Measurements from ENCODE around the gene CSTPP1. TPM values are rescaled to one million over a fixed set of nuclear protein-coding genes. Genes with fewer than 3 reads are reported as not detected.
"Not testable (repeated sequence)": the region's sequence is repeated elsewhere in the genome, so short reads cannot be mapped to it uniquely, and the experiment has no call there.

CSTPP1 gene
- total RNA-seq, 1 donor from 2014 or later, result 13.2 TPM

DNA sequence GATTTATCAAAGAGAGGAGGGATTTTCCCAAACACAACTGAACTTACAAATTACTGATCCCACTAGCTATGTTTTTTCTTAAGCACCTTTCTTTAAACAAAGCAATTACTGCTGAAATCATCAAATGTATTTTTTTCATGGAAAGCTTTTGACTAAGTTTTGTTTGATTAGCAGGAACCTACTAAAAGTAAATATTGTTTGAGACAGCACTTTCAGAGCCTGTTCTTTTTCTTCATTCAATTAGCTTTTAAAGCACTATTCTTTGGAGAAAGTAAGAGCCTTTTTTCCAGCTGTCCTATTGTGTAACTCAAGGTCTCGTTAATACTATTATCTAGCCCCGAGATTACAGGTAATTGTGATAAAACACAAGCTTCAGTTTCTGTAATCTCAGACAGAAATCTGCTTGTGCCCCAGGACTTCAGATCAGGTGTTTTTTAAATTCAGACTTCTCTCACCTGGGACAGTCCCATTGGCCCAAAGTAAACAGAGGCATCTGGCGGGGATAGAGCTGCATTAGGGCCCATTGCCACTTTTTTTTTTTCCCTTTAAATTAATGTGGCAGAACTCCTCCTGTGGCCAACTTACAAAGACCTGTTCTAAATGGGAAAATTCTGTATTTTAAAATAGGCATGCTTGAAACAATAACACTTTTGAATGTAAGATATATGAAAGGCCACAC, 11.0 kb downstream of the CSTPP1 start:
- intact Hi-C loops (cut with DNase I), result no loop called here
- DNase-seq (ENCODE audit: low spot score), result no peak

DNA sequence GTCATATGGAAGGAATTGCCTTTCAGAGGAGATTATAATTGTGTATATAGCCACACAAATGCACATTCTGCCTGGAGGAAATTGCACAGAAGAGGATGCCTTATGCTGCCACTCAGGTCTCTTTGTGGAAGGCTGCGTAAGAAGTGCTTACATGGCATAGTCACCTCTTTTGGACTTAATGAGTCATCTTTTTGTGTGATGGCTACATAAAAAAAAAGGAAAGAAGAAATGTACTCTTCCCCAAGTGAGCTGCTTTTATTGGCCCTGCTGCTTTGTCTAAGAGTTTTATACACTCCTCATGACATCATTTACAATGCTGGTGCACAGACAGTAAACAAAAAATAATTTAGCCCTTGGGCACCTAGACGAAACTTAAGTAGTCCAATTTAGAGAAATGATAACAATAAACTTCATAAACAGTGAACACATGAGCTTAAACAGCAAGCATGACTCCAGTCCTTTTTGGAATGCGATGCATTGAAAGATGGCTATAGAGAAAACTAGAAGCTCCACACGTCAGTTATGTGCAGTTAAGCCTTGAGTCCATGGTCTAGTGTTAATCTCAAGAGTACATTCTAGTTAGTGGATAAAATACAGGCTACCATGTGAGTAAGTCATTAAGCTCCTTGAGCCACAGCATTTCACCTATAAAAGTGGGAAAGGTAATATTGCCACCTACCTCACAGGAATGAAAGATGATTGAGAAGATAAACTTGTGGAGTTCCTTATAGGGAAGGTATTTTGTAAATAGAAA, 12.0 kb downstream of the CSTPP1 start:
- intact Hi-C loops (cut with DNase I), result no loop called here
- no peak for DNase-seq (ENCODE audit: low spot score)

DNA sequence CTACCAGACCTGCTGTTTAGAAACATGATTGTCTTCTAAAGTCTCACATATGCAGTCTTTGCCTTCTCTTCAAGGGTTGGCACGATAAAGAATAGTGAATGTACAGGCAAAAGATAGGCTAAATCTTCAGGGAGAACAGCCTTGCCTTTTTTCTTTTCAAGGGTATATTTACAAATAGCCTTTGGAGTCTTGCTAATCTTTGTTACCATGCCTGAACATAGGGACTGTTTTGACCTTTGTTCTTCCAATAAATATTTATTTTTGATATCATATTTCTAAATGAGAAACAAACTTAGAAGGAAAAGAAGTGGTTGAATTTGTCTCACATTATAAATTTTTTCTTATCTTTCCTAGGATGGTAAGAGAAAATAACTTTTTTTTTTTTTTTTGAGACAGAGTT, 12.7 kb downstream of the CSTPP1 start:
- no peak for DNase-seq (ENCODE audit: low spot score)
- intact Hi-C loops (cut with DNase I), result no loop called here

DNA sequence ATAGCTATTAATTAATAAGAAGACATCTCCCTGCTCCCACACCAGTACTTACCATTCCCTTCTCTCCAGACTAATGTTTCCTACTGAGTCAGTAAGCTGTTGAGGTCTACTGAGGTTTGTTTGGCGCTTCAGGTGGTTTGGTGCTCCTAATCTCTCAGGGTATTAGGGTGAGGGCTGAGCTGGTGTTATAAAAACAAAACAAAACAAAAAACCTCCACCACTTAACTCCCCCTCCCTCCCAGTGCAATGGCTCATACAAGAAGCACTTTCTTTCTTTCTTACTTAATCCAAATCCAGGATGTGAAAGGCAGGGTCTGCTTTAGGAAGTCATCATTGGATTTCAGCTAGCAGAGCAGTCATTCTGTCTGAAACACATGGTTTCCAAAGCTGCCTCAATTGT, 15.3 kb downstream of the CSTPP1 start:
- no peak for DNase-seq (ENCODE audit: low spot score)
- intact Hi-C loops (cut with DNase I), result no loop called here

DNA sequence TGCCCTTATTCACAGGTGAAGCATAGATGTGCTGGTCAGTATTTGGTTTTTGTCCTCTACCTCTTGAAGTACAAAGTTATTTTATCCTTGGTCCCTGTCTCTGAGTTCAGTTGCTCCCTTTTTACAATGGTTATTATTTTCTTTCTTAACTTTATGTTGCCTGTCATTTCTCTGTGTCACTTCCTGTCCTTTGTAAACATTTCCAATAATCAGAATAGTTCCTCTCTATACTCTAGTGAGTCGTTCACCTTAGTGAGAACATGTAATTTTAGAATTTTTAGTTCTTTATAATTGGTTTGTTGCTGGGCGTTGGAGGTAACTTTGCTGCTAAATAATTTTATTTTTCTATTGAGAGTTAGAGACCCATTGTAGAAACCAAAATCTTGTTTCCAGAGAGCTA, 16.0 kb downstream of the CSTPP1 start:
- intact Hi-C loops (cut with DNase I), result no loop called here
- no peak for DNase-seq (ENCODE audit: low spot score)

DNA sequence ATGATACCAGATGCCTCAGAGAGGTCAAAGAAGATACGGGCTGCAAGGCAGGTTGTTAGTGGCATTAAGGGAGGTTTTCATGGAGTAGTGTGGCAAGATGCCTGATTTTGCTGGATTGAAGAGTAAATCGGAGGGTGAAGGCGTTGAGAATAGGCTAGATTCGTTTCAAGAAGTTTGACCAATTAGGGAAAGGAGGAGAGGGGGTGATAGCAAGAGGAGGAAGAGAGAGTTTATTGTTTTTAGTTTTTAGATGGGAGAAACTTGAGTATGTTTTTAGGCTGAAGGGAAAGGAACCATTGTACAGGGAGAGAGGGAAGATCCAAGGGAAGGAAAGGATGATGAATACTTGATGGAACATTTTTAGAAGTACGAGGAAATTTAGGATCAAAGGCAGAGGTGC, 16.5 kb downstream of the CSTPP1 start:
- DNase-seq (ENCODE audit: low spot score), result no peak
- intact Hi-C loops (cut with DNase I), result no loop called here

DNA sequence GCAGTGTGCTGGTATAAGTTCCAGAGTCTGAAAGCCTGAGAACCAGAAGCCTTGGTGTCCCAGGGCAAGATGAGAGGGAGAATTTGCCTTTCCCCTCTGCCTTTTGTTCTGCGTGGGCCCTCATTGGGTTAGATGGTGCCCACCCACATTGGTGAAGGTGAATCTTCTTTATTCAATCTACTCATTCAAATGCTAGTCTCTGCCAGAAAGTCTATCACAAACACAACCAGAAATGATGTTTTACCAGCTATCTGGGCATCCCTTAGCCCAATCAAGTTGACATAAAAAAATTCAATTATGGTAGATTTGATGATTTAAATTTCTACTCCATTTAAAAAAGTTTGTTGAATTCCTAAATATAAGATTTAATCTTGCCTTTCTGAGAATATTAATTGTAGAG, 22.2 kb downstream of the CSTPP1 start:
- DNase-seq (ENCODE audit: low spot score), result no peak
- intact Hi-C loops (cut with DNase I), result no loop called here

DNA sequence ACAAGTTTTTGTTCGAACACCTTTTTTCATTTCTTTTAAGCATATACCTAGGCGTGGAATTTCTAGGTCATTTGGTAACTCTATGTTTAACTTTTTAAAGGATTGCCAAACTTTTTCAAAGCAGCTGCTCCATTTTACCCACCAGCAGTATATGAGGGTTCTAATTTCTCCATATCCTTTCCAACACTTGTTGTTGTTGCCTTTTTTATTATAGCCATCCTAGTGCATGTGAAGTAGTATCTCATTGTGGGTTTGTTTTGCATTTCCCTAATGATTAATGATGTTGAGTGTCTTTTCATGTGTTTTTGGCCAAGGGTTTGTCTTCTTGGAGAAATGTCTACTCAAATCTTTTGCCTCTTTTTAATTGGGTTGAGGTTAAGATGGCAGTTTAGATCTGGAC, 24.5 kb downstream of the CSTPP1 start:
- no peak for DNase-seq (ENCODE audit: low spot score)
- intact Hi-C loops (cut with DNase I), result no loop called here

DNA sequence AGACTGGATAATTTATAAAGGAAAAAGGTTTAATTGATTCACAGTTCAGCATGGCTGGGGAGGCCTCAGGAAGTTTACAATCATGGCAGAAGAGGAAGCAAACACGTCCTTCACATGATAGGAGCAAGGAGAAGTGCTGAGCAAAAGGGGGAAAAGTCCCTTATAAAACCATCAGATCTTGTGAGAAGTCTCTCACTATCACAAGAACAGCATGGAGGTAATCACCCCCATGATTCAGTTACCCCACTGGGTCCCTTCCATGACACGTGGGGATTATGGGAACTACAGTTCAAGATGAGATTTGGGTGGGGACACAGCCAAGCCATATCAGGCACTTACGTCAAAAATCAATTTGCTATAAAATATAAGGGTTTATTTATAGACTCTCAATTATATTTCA, 25.3 kb downstream of the CSTPP1 start:
- intact Hi-C loops (cut with DNase I); DNase-seq (ENCODE audit: low spot score): not testable (repeated sequence)

DNA sequence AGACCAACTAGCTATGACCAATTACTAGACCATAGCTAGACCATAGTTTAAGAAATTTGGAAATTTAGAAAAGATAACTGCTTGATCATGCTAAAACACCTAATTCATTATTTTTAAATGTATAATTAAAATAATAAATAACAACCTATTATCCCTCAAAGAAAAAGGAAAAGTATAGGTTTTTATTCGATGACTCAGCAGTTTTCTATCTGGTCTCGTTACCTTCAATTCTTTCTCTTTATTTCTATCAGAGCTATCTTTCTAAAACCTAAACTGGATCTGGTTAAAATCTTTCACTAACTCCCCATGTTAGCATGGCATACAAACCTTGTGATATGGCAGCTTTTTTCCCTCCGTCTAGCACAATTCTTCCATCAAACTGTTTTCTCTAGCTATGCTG, 27.3 kb downstream of the CSTPP1 start:
- no peak for DNase-seq (ENCODE audit: low spot score)
- intact Hi-C loops (cut with DNase I), result no loop called here

DNA sequence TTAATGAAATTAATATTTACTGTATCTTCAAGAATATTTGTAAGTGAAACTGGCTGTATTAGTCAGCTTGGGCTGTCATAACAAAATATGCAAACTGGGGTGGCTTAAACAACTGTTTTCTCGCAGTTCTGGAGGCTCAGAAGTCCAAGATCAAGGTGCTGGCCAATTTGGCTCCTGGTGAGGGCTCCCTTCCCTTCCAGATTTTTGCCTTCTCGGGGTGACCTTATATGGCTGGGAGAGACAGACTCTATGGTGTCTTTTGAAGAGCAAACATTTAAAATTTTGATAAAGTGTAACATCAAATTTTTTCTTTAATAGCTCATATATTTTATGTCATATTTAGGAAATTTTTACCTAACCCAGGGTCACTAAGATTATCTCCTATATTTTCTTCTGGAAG, 30.2 kb downstream of the CSTPP1 start:
- no peak for DNase-seq (ENCODE audit: low spot score)
- intact Hi-C loops (cut with DNase I), result no loop called here

DNA sequence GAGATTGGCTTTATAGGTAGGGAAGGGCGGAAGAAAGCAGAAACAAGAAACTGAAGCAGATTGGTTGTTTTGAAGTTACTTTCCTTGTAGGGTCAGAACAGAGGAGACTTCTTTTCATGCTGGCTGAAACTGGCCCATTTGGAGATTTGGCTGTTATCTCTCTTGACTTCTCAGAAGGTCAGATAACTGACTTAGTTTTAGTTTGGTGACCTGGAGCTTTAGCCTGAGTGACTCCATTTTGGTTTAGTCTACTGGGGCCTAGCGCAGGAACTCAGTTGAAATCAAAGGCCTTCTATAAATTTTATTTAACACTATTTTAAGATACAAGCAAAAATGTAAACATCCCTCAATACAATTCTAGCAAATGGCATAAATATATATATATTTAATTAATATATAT, 31.4 kb downstream of the CSTPP1 start:
- intact Hi-C loops (cut with DNase I), result no loop called here
- DNase-seq (ENCODE audit: low spot score), result no peak

DNA sequence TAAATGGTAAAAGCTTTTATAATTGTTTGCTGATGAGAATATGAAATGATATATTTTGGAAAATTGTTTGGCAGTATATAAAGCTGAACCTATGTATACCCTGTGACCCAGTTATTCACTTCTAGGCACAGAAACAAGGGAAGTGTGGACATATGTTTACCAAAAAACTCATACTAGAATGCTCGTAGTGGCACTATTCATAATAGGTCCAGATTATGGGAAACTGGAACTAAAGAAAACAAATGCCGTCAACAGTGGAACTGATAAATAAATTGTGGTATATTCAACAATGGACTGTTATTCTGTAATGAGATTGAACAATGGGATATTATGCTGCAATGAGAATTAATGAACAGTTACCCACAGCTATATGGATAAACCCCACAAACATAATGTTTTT, 32.8 kb downstream of the CSTPP1 start:
- intact Hi-C loops (cut with DNase I), result no loop called here
- DNase-seq (ENCODE audit: low spot score), result no peak

DNA sequence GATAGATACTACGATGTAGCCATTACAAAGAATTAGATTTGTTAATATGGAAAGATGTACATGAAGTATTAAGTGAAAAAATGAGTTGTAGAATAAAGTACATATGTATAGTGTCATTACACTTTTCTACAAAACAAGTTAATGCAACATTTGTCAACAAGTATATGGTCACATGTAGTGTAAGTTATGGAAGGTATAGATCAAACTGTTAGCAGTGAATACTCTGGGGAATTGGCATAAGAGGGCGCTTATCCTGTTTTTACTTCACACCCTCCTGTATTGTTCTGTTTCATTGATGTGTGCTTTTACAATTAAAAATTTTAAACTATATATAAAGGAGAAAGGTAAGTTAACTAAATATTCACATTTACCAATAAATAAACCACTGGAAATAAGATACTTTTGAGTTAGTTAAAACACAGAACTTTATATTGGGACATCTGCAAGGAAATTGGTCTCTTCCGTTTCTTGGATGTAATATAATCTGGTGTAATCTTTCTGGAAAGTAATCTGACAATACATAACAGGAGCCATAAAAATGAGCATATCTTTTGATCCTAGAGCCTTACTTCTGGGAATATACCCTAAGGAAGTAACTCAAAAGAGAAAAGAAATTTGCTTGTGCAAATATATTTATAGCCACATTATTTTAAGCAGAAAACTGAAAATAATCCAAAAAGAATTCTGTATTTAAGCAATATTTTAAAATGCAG, 34.5 kb downstream of the CSTPP1 start:
- intact Hi-C loops (cut with DNase I), result no loop called here

DNA sequence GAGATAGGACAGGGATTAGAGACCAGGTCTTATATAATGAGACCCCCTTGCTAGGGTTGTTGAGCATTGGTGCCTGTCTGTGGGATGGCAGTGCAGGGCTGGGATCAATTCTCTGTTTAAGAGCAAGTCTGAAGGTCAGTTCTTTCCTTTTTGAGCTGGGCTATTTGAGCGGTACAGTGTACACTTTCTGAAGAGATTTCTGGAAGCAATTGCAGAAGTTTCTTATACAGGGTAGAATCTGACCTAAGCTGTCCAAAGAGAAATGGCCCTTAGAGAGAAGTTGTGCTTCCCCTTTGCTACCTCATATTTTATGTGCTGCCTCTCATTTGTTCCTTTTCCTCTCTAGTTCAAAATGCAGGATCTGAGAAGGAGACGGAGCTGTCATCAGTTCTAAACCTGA, 35.8 kb downstream of the CSTPP1 start:
- intact Hi-C loops (cut with DNase I), result no loop called here
- DNase-seq (ENCODE audit: low spot score), result no peak

More for the DNA sequence above, 34.5 kb downstream of the CSTPP1 start:
- DNase-seq (ENCODE audit: low spot score), result no peak

DNA sequence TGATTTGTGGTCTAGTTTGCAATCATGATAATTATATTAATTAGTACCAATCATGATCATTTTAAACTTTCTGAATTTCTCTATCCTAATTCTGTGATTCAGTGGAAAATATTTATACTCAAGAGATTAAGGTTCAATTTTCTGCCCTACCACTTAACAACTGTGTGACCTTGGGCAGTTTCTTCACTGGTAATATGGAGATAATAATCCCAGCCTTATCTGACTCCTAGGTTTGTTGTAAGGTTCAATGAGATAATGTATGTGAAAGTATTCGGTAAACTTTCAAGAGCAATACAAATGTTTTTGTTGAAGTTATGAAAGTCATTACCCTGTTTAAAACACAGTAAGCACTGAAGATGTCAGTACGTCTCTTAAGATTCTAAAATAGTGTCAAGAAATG, 36.3 kb downstream of the CSTPP1 start:
- intact Hi-C loops (cut with DNase I), result no loop called here
- no peak for DNase-seq (ENCODE audit: low spot score)

DNA sequence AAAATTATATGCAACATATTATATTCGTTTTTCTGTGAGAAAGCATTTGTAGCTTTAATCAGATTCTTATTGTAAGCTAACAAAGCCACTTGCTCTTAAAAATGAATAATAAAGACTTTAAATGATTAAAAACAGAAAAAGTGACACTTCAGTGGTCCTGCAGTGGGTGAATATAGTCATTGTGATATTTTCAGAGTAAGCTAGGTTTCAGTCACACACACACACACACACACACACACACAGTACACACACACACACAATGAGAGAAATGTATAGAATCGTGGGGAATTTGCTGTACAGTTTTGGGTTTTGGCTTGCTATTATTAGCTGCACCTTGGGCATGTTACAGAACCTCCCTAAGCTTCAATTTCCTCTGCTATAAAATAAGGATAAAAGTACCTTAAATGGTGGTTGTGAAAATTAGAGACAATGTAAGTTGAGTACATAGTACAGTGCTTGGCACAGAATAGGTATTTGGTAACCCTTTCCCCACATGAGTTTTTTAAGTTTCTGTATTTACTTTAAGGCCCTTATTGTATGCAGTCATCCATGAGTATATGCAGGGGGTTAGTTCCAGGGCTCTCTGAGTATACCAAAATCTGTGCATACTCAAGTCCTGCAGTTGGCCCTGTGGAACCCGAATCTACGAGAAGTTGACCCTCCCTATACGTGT, 39.8 kb downstream of the CSTPP1 start:
- intact Hi-C loops (cut with DNase I), result no loop called here
- DNase-seq (ENCODE audit: low spot score), result no peak

DNA sequence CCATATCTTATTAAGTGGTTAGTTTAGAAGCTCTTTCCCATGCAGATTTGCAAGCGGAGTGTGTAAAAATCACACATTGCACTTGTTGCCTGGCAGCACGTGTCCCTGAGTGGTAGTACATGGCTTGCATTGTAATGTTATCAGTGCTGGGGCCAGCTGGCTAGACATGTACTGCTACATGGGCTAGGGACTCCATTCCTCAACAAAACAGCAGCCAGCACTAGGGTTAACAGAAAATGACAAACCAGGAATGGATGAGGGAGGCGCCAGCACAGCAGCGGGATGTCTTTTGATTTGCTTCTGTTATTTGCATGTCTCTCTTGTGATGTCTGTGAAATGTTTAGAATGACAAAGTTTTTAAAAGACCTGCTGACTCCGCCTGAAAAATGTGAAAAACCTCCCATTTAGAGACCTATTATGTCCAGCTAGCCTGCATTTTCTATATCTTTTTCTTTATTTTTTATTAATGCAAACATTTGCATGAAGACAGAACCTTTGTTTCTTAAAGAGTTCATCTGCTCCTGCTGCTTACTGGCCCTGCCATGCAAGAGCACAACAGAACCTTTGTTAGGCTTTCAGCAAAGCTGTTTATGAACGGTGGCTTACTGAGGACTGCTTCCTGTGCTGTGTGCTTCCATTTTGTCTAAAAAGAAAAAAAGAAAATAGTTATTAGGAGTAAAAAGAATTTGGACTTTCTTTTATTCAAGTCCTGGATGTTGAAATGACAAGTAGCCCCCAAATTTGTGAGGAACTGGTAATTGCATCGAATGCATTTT, 40.7 kb downstream of the CSTPP1 start:
- no peak for DNase-seq (ENCODE audit: low spot score)
- intact Hi-C loops (cut with DNase I), result no loop called here

DNA sequence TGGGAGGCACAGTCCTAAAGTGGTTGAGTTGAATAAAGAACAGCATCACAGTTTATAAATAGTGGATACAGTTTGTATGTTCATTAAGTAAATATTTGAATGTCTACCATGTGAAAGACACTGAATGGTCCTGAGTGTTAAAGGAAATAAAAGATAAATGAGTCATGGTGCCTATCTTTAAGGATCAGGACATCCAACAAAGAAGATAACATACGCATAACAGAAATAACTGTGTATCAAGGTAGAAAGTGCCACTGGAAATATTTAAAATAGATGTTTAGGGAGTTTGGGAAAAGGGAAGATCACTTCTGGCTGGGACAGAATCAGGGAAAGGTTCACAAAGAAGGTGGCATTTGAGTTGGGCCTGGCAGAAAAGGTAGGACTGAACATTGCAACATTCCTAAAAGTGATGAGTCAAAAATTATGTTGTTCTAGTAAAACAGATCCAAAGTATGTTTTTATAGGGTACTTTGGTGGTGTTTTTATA, 41.5 kb downstream of the CSTPP1 start:
- DNase-seq (ENCODE audit: low spot score), result no peak
- intact Hi-C loops (cut with DNase I), result no loop called here

Data from cardiac septum (tissue), 1 donor.